ENCODE results near the gene TMED10. TPM values are rescaled to one million over a fixed set of nuclear protein-coding genes. Genes with fewer than 3 reads are reported as not detected.
A peak's percentile ranks its signal among the peaks of the same experiment; 100 is the strongest.
"Not testable (repeated sequence)": the region's sequence is repeated elsewhere in the genome, so short reads cannot be mapped to it uniquely, and the experiment has no call there.

TMED10 gene
- total and polyA plus RNA-seq, 2 donors (not counting 1 experiment from before 2014, with no cell fraction given): 223 to 333 TPM

GRCh38 chr14:75151851-75152250, 24.6 kb downstream of the TMED10 start:
- Histone ChIP-seq H4K20me1 (ENCODE audit: control insufficient read depth, extremely low read depth, insufficient read depth, low read length) (no peaks in the 10 kb centered on the region), H3K36me3 (ENCODE audit: control insufficient read depth, insufficient read depth, low read length) (no peaks in the 10 kb centered on the region)

DNA sequence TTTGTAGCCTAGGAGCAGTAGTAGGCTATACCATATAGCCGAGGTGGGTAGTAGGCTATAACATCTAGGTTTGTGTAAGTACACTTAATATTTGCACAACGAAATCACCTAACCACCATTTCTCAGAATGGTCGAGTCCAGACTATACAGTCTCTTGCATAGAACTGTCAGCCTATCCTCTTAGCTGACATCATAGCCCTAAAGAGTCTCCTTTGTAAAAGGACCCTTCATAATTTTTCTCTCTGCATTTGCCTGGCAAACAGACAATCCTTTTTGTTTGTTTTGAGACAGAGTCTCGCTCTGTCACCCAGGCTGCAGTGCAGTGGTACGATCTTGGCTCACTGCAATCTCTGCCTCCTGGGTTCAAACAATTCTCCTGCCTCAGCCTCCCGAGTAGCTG, 25.8 kb downstream of the TMED10 start:
- not testable (repeated sequence) for H3K9me3 ChIP-seq (ENCODE audit: control insufficient read depth, insufficient read depth, low read depth, low read length); H2AFZ ChIP-seq (ENCODE audit: low read length); H3K27ac ChIP-seq (ENCODE audit: insufficient read depth, low read length); H3K4me2 ChIP-seq (ENCODE audit: extremely low read depth, insufficient read depth, low read length); H3K27me3 ChIP-seq (ENCODE audit: control insufficient read depth, insufficient read depth, low read length); H4K20me1 ChIP-seq (ENCODE audit: control insufficient read depth, extremely low read depth, insufficient read depth, low read length); DNase-seq (ENCODE audit: low read depth in 2 of 2); H3K4me1 ChIP-seq (ENCODE audit: control insufficient read depth, extremely low read depth, insufficient read depth, low read length); H3K9ac ChIP-seq (ENCODE audit: insufficient read depth, low read length); H3K79me2 ChIP-seq (ENCODE audit: control insufficient read depth, insufficient read depth, low read length); H3K36me3 ChIP-seq (ENCODE audit: control insufficient read depth, insufficient read depth, low read length); H3K4me3 ChIP-seq (replicated peaks in 1 of 4; ENCODE audit: control extremely low read depth in 1 of 4, insufficient read depth in 1 of 4, low read depth in 3 of 4, low read length in 4 of 4)

More at GRCh38 chr14:75151851-75152250, 24.6 kb downstream of the TMED10 start:
- TF ChIP-seq CTCF (conservative IDR thresholded peaks at IDR 0.05 in 1 of 2, IDR thresholded peaks at IDR 0.05 in 1 of 2; ENCODE audit: low read depth in 1 of 2, low read length in 2 of 2): no peak
- TF ChIP-seq EZH2 (IDR thresholded peaks at IDR 0.05; ENCODE audit: low read length, missing control alignments): no peak
- no peak for DNase-seq (ENCODE audit: low read depth in 2 of 2)
- no peak overlapping the region for H3K9ac ChIP-seq (ENCODE audit: insufficient read depth, low read length)
- no peak overlapping the region for H2AFZ ChIP-seq (ENCODE audit: low read length)
- H3K9me3 ChIP-seq (ENCODE audit: control insufficient read depth, insufficient read depth, low read depth, low read length): no peaks in the 10 kb centered on the region
- H3K4me2 ChIP-seq (ENCODE audit: extremely low read depth, insufficient read depth, low read length): no peak overlapping the region
- no peak overlapping the region for H3K4me3 ChIP-seq (replicated peaks in 1 of 4; ENCODE audit: control extremely low read depth in 1 of 4, insufficient read depth in 1 of 4, low read depth in 3 of 4, low read length in 4 of 4)
- H3K27ac ChIP-seq (ENCODE audit: insufficient read depth, low read length): no peak overlapping the region
- H3K27me3 ChIP-seq (ENCODE audit: control insufficient read depth, insufficient read depth, low read length): no peaks in the 10 kb centered on the region
- H3K4me1 ChIP-seq (ENCODE audit: control insufficient read depth, extremely low read depth, insufficient read depth, low read length): no peaks in the 10 kb centered on the region
- H3K79me2 ChIP-seq (ENCODE audit: control insufficient read depth, insufficient read depth, low read length): peaks cover 12% of the 10 kb centered on the region

DNA sequence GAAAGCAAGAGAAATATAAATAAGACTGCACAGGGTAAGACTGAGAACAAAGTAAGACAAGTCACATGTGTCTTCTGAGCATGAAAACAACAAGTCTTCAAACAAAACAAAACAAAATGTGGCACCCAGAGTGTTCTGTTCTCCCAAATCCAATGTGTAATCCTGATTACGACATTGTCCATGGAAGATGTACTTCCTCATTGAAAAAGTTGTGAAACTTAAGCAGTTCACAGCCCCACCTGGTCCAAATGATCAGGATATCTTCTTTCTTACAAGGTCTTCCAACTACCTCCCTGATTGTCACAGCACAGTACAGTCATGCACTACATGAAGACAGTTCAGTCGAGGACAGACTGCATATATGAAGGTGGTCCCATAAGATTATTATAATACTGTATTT, 26.3 kb downstream of the TMED10 start:
- H3K4me2 ChIP-seq (ENCODE audit: extremely low read depth, insufficient read depth, low read length): no peak overlapping the region
- H3K4me3 ChIP-seq (replicated peaks in 1 of 4; ENCODE audit: control extremely low read depth in 1 of 4, insufficient read depth in 1 of 4, low read depth in 3 of 4, low read length in 4 of 4): no peak overlapping the region
- no peak overlapping the region for H2AFZ ChIP-seq (ENCODE audit: low read length)
- no peaks in the 10 kb centered on the region for H3K27me3 ChIP-seq (ENCODE audit: control insufficient read depth, insufficient read depth, low read length)
- no peaks in the 10 kb centered on the region for H3K36me3 ChIP-seq (ENCODE audit: control insufficient read depth, insufficient read depth, low read length)
- H3K79me2 ChIP-seq (ENCODE audit: control insufficient read depth, insufficient read depth, low read length): peaks cover 3% of the 10 kb centered on the region
- no peaks in the 10 kb centered on the region for H3K4me1 ChIP-seq (ENCODE audit: control insufficient read depth, extremely low read depth, insufficient read depth, low read length)
- TF ChIP-seq EZH2 (IDR thresholded peaks at IDR 0.05; ENCODE audit: low read length, missing control alignments) (no peak), CTCF (conservative IDR thresholded peaks at IDR 0.05 in 1 of 2, IDR thresholded peaks at IDR 0.05 in 1 of 2; ENCODE audit: low read depth in 1 of 2, low read length in 2 of 2) (no peak)
- H3K9ac ChIP-seq (ENCODE audit: insufficient read depth, low read length): no peak overlapping the region
- no peaks in the 10 kb centered on the region for H4K20me1 ChIP-seq (ENCODE audit: control insufficient read depth, extremely low read depth, insufficient read depth, low read length)
- no peak overlapping the region for H3K27ac ChIP-seq (ENCODE audit: insufficient read depth, low read length)
- H3K9me3 ChIP-seq (ENCODE audit: control insufficient read depth, insufficient read depth, low read depth, low read length): no peaks in the 10 kb centered on the region
- DNase-seq (ENCODE audit: low read depth in 2 of 2): peak in 1 of 2 donors; percentile 10
